Skeletal muscle tissue (tissue), 1 donor: ENCODE results near the gene TMEM191B. TPM values are rescaled to one million over a fixed set of nuclear protein-coding genes. Genes with fewer than 3 reads are reported as not detected.

ENCODE experiments used
- total RNA-seq: library from RNA; depleted of rRNA; stranded (reverse); fragments of >200 nt; gene quantifications from one replicate; pipeline ENCODE4 v1.2.3, GENCODE V29; 2014

The TMEM191B gene
- total RNA-seq, 1 donor from 2014 or later = not detected

Other genes starting within 250 kb of the TMEM191B start
- not detected for gene GGTLC3, start 9.6 kb upstream of the TMEM191B start, total RNA-seq
- gene RIMBP3, start 84.1 kb downstream of the TMEM191B start, total RNA-seq = 1.0 TPM